DMS 273 treated with DMSO at 0.1 percent for 48 hours (cell line): ENCODE measurements around the gene CDK4.
A peak's percentile ranks its signal among the peaks of the same experiment; 100 is the strongest.
"Not testable (repeated sequence)": the region's sequence is repeated elsewhere in the genome, so short reads cannot be mapped to it uniquely, and the experiment has no call there.

Source experiments
- DNase-seq: peaks from one replicate; lab custom pipeline; 2025; lab: John Stamatoyannopoulos, UW

Gene CDK4

GRCh38 chr12:57751788-57752667 is at the start of gene CDK4:
TSS of gene CDK4 (minus strand) at chr12:57752310. CDS start at chr12:57751717, 593 bp downstream.
- DNase-seq, result peak; percentile 95

- no peak for DNase-seq
These were observed 48.9 kb upstream of the CDK4 start for GRCh38 chr12:57800965-57801364.

GRCh38 chr12:57797933-57798332 is 45.8 kb upstream of the CDK4 start:
- DNase-seq, result no peak

- DNase-seq, result no peak
These were observed 44.9 kb upstream of the CDK4 start for GRCh38 chr12:57796996-57797395.

- no peak for DNase-seq
These were observed 43.2 kb upstream of the CDK4 start for GRCh38 chr12:57795354-57795753.

GRCh38 chr12:57793920-57794319 is 41.8 kb upstream of the CDK4 start:
- DNase-seq, result no peak

- DNase-seq, result no peak
These were observed 31.8 kb upstream of the CDK4 start for GRCh38 chr12:57783861-57784260.

- no peak for DNase-seq
These were observed 31.3 kb upstream of the CDK4 start for GRCh38 chr12:57783466-57783801.

- peak; percentile 39 for DNase-seq
These were observed 30.7 kb upstream of the CDK4 start, which contains the start of gene TSFM for GRCh38 chr12:57782608-57783465. TSS of gene TSFM (plus strand) at chr12:57782787. CDS start at chr12:57782802, 15 bp downstream.

- DNase-seq, result no peak
These were observed 30.1 kb upstream of the CDK4 start for GRCh38 chr12:57782243-57782607.

GRCh38 chr12:57781801-57782200 is 29.7 kb upstream of the CDK4 start:
- no peak for DNase-seq

GRCh38 chr12:57781244-57781643 is 29.1 kb upstream of the CDK4 start:
- no peak for DNase-seq

GRCh38 chr12:57780284-57780897 is 28.3 kb upstream of the CDK4 start:
- no peak for DNase-seq

- DNase-seq, result no peak
These were observed 27.6 kb upstream of the CDK4 start for GRCh38 chr12:57779736-57780135.

- DNase-seq, result no peak
These were observed 25.8 kb upstream of the CDK4 start for GRCh38 chr12:57777911-57778310.

- no peak for DNase-seq
These were observed 25.3 kb upstream of the CDK4 start for GRCh38 chr12:57777367-57777766.

- no peak for DNase-seq
These were observed 24.1 kb upstream of the CDK4 start for GRCh38 chr12:57776247-57776587.

GRCh38 chr12:57775563-57776246 is 23.6 kb upstream of the CDK4 start:
- DNase-seq, result no peak

- no peak for DNase-seq
These were observed 22.9 kb upstream of the CDK4 start for GRCh38 chr12:57775044-57775443.

GRCh38 chr12:57774634-57775033 is 22.5 kb upstream of the CDK4 start:
- not testable (repeated sequence) for DNase-seq

GRCh38 chr12:57772429-57773322 is 20.6 kb upstream of the CDK4 start, which contains the start of gene EEF1AKMT3:
TSS of gene EEF1AKMT3 (plus strand) at chr12:57772614. CDS start at chr12:57772725, 111 bp downstream.
- no peak for DNase-seq
